Measurements from ENCODE around the gene VAV3.

- TF ChIP-seq CTCF (conservative IDR thresholded peaks at IDR 0.05; ENCODE audit: low read length) (no peak), EZH2phosphoT487 (IDR thresholded peaks at IDR 0.05; ENCODE audit: borderline replicate concordance, low read depth, low read length) (no peak)
Observed at GRCh38 chr1:107531065-107531908, 433.7 kb downstream of the VAV3 start.

Measured in OCI-LY7 (cell line).